Right cardiac atrium (tissue), 5 donors: ENCODE results near the gene ANK3. TPM values are rescaled to one million over a fixed set of nuclear protein-coding genes. Genes with fewer than 3 reads are reported as not detected.
A peak's percentile ranks its signal among the peaks of the same experiment; 100 is the strongest.
"Not testable (repeated sequence)": the region's sequence is repeated elsewhere in the genome, so short reads cannot be mapped to it uniquely, and the experiment has no call there.

Source experiments
- ATAC-seq, 2 donors: fragments of 200-7000 bp; cut with Tn5 transposase; one replicate each; pipeline versions ENCODE4 v1.8.0 to v1.9.1; 2020; ENCODE audit warnings: moderate library complexity in 2 of 2, mild to moderate bottlenecking in 1 of 2
- DNase-seq, 3 donors: peaks; one replicate each; pipeline ENCODE4 v3.0.0-alpha.2; 2020
- H3K27ac ChIP-seq: one replicate; pipeline ENCODE4 v1.5.1; 2013; ENCODE audit warnings: mild to moderate bottlenecking, low read length, control low read depth, moderate library complexity
- H3K27me3 ChIP-seq: one replicate; pipeline ENCODE4 v1.6.1; 2013; ENCODE audit not compliant: control insufficient read depth, insufficient read depth
- H3K4me1 ChIP-seq: one replicate; pipeline ENCODE4 v1.6.1; 2013; ENCODE audit warnings: low read length; ENCODE audit not compliant: control insufficient read depth, insufficient read depth
- H3K4me3 ChIP-seq: one replicate; pipeline ENCODE4 v1.5.1; 2013; ENCODE audit warnings: low read length, control low read depth
- H3K9me3 ChIP-seq: one replicate; pipeline ENCODE4 v1.6.1; 2013; ENCODE audit warnings: low read length; ENCODE audit not compliant: control insufficient read depth
- WGBS: extraction: QIAGEN DNeasy Blood & Tissue Kit; methylation state at CpG from one replicate; pipeline ENCODE4 v1.1.7; 2013; 5-methylcytosine and 5-hydroxymethylcytosine counted together
- intact Hi-C, 4 donors: fragments of 100-400 bp; cut with DNase I; formaldehyde crosslinking; loops; one replicate each; pipeline versions ENCODE4 v1.11.0 to v1.14.0; 2022 to 2023
- polyA plus RNA-seq: library from polyadenylated mRNA; stranded (reverse); fragments of 200-250 nt; gene quantifications from one replicate; pipeline ENCODE4 v1.2.3, GENCODE V29; 2013
- total RNA-seq, 4 donors: library from RNA; stranded (reverse); fragmentation: NEBNext Ultra II Directional; extraction: Animal tissue kit (Norgen Biotek cat#: 25700); gene quantifications; one replicate each; pipeline ENCODE4 v1.2.1, GENCODE V29; 2021
- donor health status: healthy with polysubstance abuse.
- donor health status: DM: no; HTN: yes; CAD: no.
- donor health status: DM: no; HTN: no; CAD: no.
- donor health status: DM: no; HTN: yes; CAD: no; lungs with severe emphysema.
- donor health status: DM: yes; HTN: yes; CAD: no.

The ANK3 gene
- total and polyA plus RNA-seq, 5 donors, result 59.8 to 196 (median 171) TPM

DNA sequence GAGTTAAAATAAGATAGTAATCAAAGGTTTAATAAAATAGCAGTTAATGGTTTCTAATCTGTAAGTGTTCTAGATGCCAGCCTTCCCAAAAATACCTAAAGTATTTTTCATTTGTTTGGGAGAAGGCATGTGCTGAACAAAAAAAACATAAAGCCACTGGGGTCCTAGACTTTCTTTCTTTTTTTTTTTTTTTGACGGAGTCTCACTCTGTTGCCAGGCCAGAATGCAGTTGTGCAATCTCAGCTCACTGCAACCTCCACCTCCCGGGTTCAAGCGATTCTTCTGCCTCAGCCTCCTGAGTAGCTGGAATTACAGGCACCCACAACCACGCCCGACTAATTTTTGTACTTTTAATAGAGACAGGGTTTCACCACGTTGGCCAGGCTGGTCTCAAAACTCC, 97.1 kb downstream of the ANK3 start:
- WGBS, result 40% methylated on average over 6 of the region's 6 CpGs
- H3K27ac ChIP-seq, result peak overlapping the region; percentile 85
- H3K9me3 ChIP-seq, H3K27me3 ChIP-seq, ATAC-seq, intact Hi-C loops, H3K4me3 ChIP-seq: not testable (repeated sequence)
- DNase-seq, result peak in 1 of 3 donors; percentile 55
- H3K4me1 ChIP-seq, result peaks cover 18% of the 10 kb centered on the region

DNA sequence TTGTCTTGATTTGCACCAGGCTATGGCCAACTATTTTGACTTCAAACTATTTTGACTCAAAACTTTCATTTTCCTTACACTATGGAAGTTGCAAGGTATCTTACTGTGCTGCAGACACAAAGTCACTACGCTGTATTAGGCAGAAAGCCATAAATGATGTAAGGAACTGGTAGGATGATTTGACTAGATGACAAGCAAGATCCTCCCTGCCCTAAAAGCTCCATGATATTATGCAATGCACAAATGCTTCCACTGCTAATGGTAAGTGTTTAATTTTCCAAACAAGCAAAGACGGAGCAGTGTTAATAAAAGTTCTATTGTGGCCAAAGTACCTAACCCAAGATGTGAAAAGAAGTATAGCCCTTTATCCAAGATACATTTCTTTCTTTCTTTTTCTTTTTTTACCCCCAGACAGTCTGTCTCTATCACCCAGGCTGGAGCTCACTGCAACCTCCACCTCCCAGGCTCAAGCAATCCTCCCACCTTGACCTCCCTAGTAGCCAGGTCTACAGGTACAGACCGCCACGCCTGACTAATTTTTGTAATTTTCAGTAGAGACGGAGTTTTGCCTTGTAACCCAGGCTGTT, 98.2 kb downstream of the ANK3 start:
- Histone ChIP-seq H3K27me3 (no peaks in the 10 kb centered on the region), H3K27ac (peak overlapping the region; percentile 52), H3K4me1 (peaks cover 16% of the 10 kb centered on the region), H3K4me3 (no peak overlapping the region), H3K9me3 (no peaks in the 10 kb centered on the region)
- no peak for ATAC-seq
- intact Hi-C loops, result no loop called here
- 68% methylated on average over 5 of the region's 5 CpGs for WGBS
- no peak for DNase-seq

DNA sequence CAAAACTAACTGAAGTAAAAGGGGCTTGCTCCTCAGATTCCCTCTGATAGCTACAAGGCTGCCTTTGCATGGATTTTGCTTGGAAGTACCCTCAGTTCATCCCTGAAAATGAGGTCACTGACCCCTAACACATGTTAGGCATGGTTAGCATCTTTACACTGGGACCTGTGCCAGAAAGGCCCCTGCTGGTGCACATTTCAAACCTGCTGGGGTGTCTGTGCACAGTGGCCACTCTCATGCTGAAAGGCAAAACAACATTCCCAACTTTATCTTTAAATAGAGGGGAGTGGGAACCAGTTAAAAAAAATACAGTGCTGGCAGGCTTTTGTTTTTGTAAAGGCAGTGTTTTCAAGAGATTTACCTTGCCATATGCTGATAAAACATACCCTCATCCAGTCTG, 99.1 kb downstream of the ANK3 start:
- intact Hi-C loops, result no loop called here
- DNase-seq, result peak in 2 of 3 donors; percentile 30 to 62
- no peak for ATAC-seq
- H3K27me3 ChIP-seq, result no peaks in the 10 kb centered on the region
- no peak overlapping the region for H3K4me3 ChIP-seq
- peak overlapping the region; percentile 92 for H3K27ac ChIP-seq
- H3K9me3 ChIP-seq, result no peaks in the 10 kb centered on the region
- peaks cover 16% of the 10 kb centered on the region for H3K4me1 ChIP-seq

DNA sequence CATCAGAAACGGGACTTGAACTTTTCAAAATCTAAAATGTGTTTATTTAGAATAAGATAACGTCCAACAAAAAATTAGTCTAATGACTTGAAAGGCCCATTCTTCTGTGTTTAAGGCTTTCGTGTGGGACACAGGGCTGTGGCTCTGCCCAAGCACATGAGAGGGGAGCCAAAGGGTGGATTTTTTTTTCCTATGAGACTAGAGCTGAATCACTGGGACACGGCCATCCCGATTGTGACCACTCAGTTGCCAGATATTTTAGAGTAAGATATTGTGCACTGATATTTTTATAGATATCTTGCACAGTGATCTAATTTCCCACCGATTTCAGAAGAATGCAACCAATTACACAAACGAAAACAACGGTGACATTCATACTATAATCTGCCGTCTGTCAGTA, 99.9 kb downstream of the ANK3 start:
- H3K4me1 ChIP-seq, result peaks cover 16% of the 10 kb centered on the region
- DNase-seq (peak in 2 of 3 donors; percentile 23 to 35), ATAC-seq (peak; percentile 67 to 74)
- H3K9me3 ChIP-seq, result no peaks in the 10 kb centered on the region
- H3K27me3 ChIP-seq, result no peaks in the 10 kb centered on the region
- H3K4me3 ChIP-seq, result no peak overlapping the region
- 32% methylated on average over 9 of the region's 9 CpGs for WGBS
- intact Hi-C loops, result loop anchor here in 1 of 4 donors (10.0 kb wide), 1 partner anchor 135 kb away; no protein-coding TSS in a partner anchor
- H3K27ac ChIP-seq, result peak overlapping the region; percentile 81

DNA sequence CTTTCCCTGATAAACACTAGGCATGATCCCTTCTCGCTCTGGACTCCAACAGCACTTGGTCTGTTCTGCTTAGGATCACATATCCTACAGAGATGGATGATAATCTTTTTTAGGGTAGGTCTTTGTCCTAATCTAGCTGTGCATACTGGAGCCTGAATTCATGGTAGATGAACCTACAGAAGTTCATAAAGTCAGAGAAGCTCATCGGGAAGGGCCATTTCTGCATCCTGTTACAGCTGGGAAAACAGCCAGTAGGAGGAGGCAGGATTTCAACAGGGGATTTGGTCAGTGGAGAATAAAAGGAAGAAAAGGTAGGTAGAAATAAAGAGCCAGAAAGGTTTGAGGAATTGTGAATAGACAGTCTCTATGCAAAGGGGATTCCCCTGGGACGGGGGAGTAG, 101.4 kb downstream of the ANK3 start:
- intact Hi-C loops, result loop anchor here in 1 of 4 donors (10.0 kb wide), 1 partner anchor 137 kb away; no protein-coding TSS in a partner anchor
- Histone ChIP-seq H3K4me1 (peaks cover 14% of the 10 kb centered on the region), H3K27ac (no peak overlapping the region)

DNA sequence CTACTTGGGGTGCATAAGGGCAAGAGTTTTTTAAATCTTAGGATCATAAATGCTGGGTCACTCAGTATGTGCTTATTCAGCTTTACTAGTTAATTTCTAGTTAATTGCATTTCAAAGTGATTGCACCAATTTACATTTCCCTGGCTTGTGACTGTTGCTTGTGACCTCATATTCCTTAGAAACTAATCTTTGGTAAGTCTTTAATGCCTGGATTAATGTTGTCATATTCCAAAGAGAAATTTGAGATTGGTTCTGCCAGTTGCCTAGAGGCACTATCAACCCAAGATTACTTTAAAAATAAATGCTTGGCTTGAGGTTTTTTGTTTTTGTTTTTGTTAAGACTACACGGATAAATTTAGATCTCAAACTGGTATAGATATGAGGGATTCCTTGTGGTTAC, 103.1 kb downstream of the ANK3 start:
- 15% methylated on average over 1 of the region's 1 CpG for WGBS
- Histone ChIP-seq H3K4me1 (peaks cover 12% of the 10 kb centered on the region), H3K4me3 (no peak overlapping the region), H3K27me3 (no peaks in the 10 kb centered on the region), H3K27ac (no peak overlapping the region), H3K9me3 (no peaks in the 10 kb centered on the region)
- DNase-seq (no peak), ATAC-seq (no peak)
- intact Hi-C loops, result loop anchor here in 1 of 4 donors (10.0 kb wide), 1 partner anchor 138 kb away; no protein-coding TSS in a partner anchor

More for the DNA sequence above, 101.4 kb downstream of the ANK3 start:
- 54% methylated on average over 3 of the region's 3 CpGs for WGBS
- no peaks in the 10 kb centered on the region for H3K9me3 ChIP-seq
- no peak for DNase-seq
- no peaks in the 10 kb centered on the region for H3K27me3 ChIP-seq
- no peak overlapping the region for H3K4me3 ChIP-seq
- ATAC-seq, result no peak

DNA sequence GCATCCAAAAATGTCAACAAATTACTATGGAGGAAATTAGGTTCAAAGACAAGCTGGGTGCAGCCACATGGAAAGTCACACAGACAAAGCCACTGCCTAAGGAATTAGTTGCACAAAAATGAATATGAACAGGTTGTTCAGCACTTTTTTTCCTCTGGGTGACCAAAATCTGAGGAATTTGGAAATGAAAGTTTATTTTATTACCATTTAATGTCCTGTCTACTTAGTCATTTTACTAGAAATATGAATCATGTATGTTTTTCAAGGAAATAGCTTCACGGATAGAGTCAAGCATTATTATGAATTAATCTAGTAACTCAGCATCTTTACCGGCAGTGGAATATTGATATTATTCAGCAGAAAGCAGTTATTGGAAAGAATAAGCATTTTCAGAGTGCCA, 106.3 kb downstream of the ANK3 start:
- intact Hi-C loops, result loop anchor here in 1 of 4 donors (10.0 kb wide), 1 partner anchor 141 kb away; no protein-coding TSS in a partner anchor
- peaks cover 5% of the 10 kb centered on the region for H3K4me1 ChIP-seq
- H3K27ac ChIP-seq, result no peak overlapping the region
- H3K9me3 ChIP-seq, result no peaks in the 10 kb centered on the region
- 84% methylated on average over 2 of the region's 2 CpGs for WGBS
- no peak overlapping the region for H3K4me3 ChIP-seq
- H3K27me3 ChIP-seq, result no peaks in the 10 kb centered on the region
- ATAC-seq (no peak), DNase-seq (no peak)

DNA sequence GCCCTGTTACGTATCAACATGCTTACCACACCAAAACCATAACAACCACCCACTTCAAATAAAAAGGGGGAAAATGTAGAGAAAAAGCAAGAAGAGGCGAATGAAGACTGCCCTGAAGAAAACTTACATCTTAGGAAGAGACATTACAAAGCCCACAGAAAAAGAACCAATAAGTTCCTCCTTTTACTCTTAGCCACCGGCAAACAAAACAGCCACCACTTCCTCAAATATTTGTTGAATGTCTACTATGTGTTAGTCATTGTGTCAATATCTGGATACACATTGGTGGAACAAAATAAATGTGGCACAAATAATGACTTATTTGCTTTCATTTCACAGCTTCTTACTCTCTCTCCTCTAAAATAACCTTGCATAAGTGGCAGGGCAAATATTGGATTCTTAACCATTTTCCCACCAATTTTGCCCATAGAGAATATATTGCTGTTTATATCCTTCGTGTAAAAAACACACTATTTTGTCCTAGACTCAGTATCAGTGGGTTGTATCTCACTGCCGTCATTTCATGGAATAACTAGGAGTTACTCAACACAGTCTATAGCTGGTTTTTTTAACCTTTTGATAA, 106.8 kb downstream of the ANK3 start:
- Histone ChIP-seq H3K4me1 (peaks cover 3% of the 10 kb centered on the region), H3K4me3 (no peak overlapping the region), H3K27ac (no peak overlapping the region), H3K9me3 (no peaks in the 10 kb centered on the region), H3K27me3 (no peaks in the 10 kb centered on the region)
- no peak for DNase-seq
- intact Hi-C loops, result loop anchor here in 1 of 4 donors (10.0 kb wide), 1 partner anchor 142 kb away; no protein-coding TSS in a partner anchor
- 62% methylated on average over 5 of the region's 5 CpGs for WGBS
- no peak for ATAC-seq

DNA sequence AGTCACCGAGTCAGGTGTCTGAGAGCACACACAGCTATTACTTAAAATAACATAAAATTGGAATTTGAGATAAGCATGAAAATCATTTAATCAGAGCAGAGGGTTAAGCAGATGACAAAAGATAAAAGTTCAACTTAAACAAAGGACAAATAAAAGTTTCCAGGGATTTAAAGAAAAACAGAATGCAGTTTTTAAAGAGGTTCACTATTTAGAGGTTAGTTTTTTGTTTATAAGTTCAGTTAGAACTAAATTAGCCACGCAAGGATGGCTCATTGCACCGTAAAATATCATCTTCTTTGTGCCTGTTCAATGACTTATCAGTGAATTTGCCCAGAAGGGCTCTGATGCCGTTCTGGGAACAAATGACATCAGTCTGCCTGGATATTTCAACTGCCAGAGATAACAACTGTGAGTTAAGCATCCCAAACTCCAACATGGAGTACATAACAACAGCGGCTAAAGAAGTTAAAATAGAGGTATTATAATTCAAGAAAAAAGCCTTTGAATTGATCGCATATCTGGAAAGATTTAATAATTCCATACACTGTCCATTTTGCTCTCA, 107.8 kb downstream of the ANK3 start:
- Histone ChIP-seq H3K9me3 (no peaks in the 10 kb centered on the region), H3K27me3 (no peaks in the 10 kb centered on the region), H3K27ac (no peak overlapping the region), H3K4me3 (no peak overlapping the region), H3K4me1 (no peaks in the 10 kb centered on the region)
- DNase-seq (no peak), ATAC-seq (peak; percentile 67 to 71)
- WGBS, result 53% methylated on average over 6 of the region's 6 CpGs
- intact Hi-C loops, result loop anchor here in 1 of 4 donors (10.0 kb wide), 1 partner anchor 143 kb away; no protein-coding TSS in a partner anchor

DNA sequence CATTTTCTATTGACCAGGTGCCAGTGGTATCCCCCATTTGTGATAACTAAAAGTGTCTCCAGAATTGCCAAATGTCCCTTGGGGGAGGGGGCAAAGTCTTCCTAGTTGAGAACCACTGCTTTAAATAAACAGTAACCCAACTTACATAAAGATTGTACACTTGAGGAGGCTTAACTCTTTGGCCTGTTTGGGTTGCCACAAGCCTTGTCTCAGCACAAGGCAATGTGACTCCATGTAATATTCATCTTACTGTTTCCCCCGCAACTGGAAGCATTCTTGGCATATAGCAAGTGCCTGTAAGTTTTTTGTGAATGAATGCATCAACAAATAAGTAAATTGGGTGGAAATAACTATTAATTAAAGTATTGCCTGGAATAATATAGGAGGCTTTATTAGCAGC, 108.3 kb downstream of the ANK3 start:
- H3K9me3 ChIP-seq, result no peaks in the 10 kb centered on the region
- no peak overlapping the region for H3K4me3 ChIP-seq
- 40% methylated on average over 1 of the region's 1 CpG for WGBS
- no peak for DNase-seq
- no peak for ATAC-seq
- intact Hi-C loops, result loop anchor here in 1 of 4 donors (10.0 kb wide), 1 partner anchor 143 kb away; no protein-coding TSS in a partner anchor
- no peaks in the 10 kb centered on the region for H3K4me1 ChIP-seq
- H3K27me3 ChIP-seq, result no peaks in the 10 kb centered on the region
- H3K27ac ChIP-seq, result peak overlapping the region; percentile 82

DNA sequence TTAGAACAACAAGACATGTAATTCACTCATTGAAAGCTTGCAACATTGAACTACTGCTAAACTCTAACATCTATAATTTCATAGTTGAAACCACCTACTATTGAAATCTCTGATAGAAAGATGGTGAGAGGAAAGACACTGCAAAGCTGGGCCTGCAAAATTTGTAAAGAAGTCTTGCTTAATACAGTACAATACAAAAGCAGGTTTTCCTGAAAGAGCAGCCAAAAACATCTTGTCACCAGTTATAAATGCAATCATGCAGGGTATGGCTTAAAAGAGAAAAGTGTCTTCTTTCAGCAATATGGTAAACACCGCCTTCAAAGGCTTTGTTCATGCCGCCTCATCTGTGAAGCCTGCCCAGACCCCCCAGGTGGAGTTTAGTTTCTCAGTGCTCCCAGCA, 109.2 kb downstream of the ANK3 start:
- H3K4me1 ChIP-seq, result no peaks in the 10 kb centered on the region
- no peak for ATAC-seq
- WGBS, result 93% methylated on average over 2 of the region's 2 CpGs
- intact Hi-C loops, result loop anchor here in 1 of 4 donors (10.0 kb wide), 1 partner anchor 144 kb away; no protein-coding TSS in a partner anchor
- no peaks in the 10 kb centered on the region for H3K9me3 ChIP-seq
- H3K27me3 ChIP-seq, result no peaks in the 10 kb centered on the region
- DNase-seq, result no peak
- H3K4me3 ChIP-seq, result no peak overlapping the region
- H3K27ac ChIP-seq, result no peak overlapping the region
